A549 (cell line): ENCODE measurements around the gene NRG4. TPM values are rescaled to one million over a fixed set of nuclear protein-coding genes. Genes with fewer than 3 reads are reported as not detected.

Experiments
- ATAC-seq, 2 experiments: fragments of 200-7000 bp in 1 of 2; fragments of >200 bp in 1 of 2; cut with Nextera tagmentation in 1 of 2; cut with Tn5 transposase in 1 of 2; 3 replicates each; pipeline versions ENCODE4 v1.8.0 to v1.9.1; 2018 to 2020; ENCODE audit warnings: mild to moderate bottlenecking in 1 of 2, moderate library complexity in 1 of 2
- CTCF ChIA-PET: fragments of 300-600 bp; sonication (Branson Sonifier 250); formaldehyde crosslinking; extraction: SDS; loops from one replicate; lab custom pipeline; 2021; ENCODE audit warnings: antibody characterized with exemption, inconsistent platforms; lab: Yijun Ruan, JAX
- POLR2A ChIA-PET: fragments of 350-600 bp; formaldehyde crosslinking; extraction: SDS; loops from one replicate; lab custom pipeline; 2021; ENCODE audit warnings: antibody characterized with exemption, inconsistent platforms; lab: Yijun Ruan, JAX
- DNase-seq, 2 experiments: peaks; one replicate each; pipeline versions ENCODE4 v3.0.0 to v3.0.0-alpha.2; 2011 to 2016; ENCODE audit warnings: low read depth in 1 of 2, low spot score in 1 of 2
- FAIRE-seq: peaks from 2 replicates; lab custom pipeline; 2011; peaks lifted over from hg19 to GRCh38; lab: Jason Lieb, UNC
- H3K27ac ChIP-seq, 2 experiments: fragments of >200 bp; sonication (Bioruptor Twin); formaldehyde crosslinking; 3 replicates each; pipeline ENCODE4 v1.5.1; 2016 to 2017
- H3K4me1 ChIP-seq: fragments of >200 bp; sonication (Bioruptor Twin); formaldehyde crosslinking; 3 replicates; pipeline ENCODE4 v1.6.1; 2016
- H3K4me2 ChIP-seq: fragments of >200 bp; sonication (Bioruptor Twin); formaldehyde crosslinking; 3 replicates; pipeline ENCODE4 v1.6.1; 2016
- H3K4me3 ChIP-seq: fragments of >200 bp; sonication (Bioruptor Twin); formaldehyde crosslinking; 3 replicates; pipeline ENCODE4 v1.5.1; 2016
- H3K9me3 ChIP-seq: fragments of >200 bp; sonication (Bioruptor Twin); formaldehyde crosslinking; 3 replicates; pipeline ENCODE4 v1.6.1; 2016
- BHLHE40 ChIP-seq: IDR thresholded peaks from 2 replicates; pipeline ENCODE4 v1.6.1; 2012; ENCODE audit warnings: low read depth, low read length, inconsistent platforms
- CHD2 ChIP-seq: fragments of 150-350 bp; IDR thresholded peaks from 2 replicates; pipeline ENCODE4 v1.6.1; 2014; ENCODE audit warnings: low read length; ENCODE audit not compliant: partially characterized antibody
- ESRRA ChIP-seq: fragments of 150-350 bp; IDR thresholded peaks from 2 replicates; pipeline ENCODE4 v1.6.1; 2014; ENCODE audit warnings: mild to moderate bottlenecking, low read length, borderline replicate concordance
- HMGXB4 ChIP-seq: fragments of 250-450 bp; sonication (Bioruptor Pico); IDR thresholded peaks from 2 replicates; pipeline ENCODE4 v1.5.0; 2021; ENCODE audit warnings: mild to moderate bottlenecking, moderate library complexity, borderline replicate concordance
- JUN ChIP-seq, 2 experiments: fragments of >200 bp; sonication (Bioruptor Twin); formaldehyde crosslinking; IDR thresholded peaks; 2 replicates in 1 of 2; 3 replicates in 1 of 2; pipeline ENCODE4 v1.6.1; 2016 to 2017
- MAFK ChIP-seq: fragments of 450-650 bp; IDR thresholded peaks from 2 replicates; pipeline ENCODE4 v1.6.1; 2014; ENCODE audit not compliant: partially characterized antibody
- MYC ChIP-seq: IDR thresholded peaks from 2 replicates; pipeline ENCODE4 v1.6.1; 2012; ENCODE audit warnings: mild to moderate bottlenecking, inconsistent platforms, low read length, improper control_type of control experiment, borderline replicate concordance
- NFE2L2 ChIP-seq: fragments of 150-350 bp; conservative IDR thresholded peaks from 2 replicates; pipeline ENCODE4 v1.6.1; 2014; ENCODE audit warnings: low read length
- POLR2AphosphoS2 ChIP-seq: conservative IDR thresholded peaks from 2 replicates; pipeline ENCODE4 v1.6.1; 2012; ENCODE audit warnings: low read length, improper control_type of control experiment, inconsistent platforms
- RAD21 ChIP-seq, 2 experiments: fragments of >200 bp in 1 of 2; sonication (Bioruptor Twin) in 1 of 2; formaldehyde crosslinking in 1 of 2; IDR thresholded peaks in 1 of 2; conservative IDR thresholded peaks in 1 of 2; 2 replicates in 1 of 2; 3 replicates in 1 of 2; pipeline ENCODE4 v1.6.1; 2012 to 2018; ENCODE audit warnings: inconsistent platforms in 1 of 2
- RCOR1 ChIP-seq: fragments of 150-350 bp; IDR thresholded peaks from 2 replicates; pipeline ENCODE4 v1.6.1; 2014; ENCODE audit warnings: antibody characterized with exemption, low read length, low read depth
- SMC3 ChIP-seq: fragments of >200 bp; sonication (Bioruptor Twin); formaldehyde crosslinking; IDR thresholded peaks from 3 replicates; pipeline ENCODE4 v1.6.1; 2018; ENCODE audit warnings: inconsistent platforms
- ZC3H11A ChIP-seq: fragments of 450-650 bp; IDR thresholded peaks from 2 replicates; pipeline ENCODE4 v1.6.1; 2014; ENCODE audit warnings: antibody characterized with exemption, mild to moderate bottlenecking
- WGBS: methylation state at CpG from one replicate; pipeline ENCODE4 v1.1.6; 2017; ENCODE audit errors: missing lambda C conversion rate; 5-methylcytosine and 5-hydroxymethylcytosine counted together
- polyA plus RNA-seq, 4 experiments: library from polyadenylated mRNA; depleted of rRNA in 3 of 4; stranded (reverse); fragments of >200 nt; fragmentation: RNase III in 1 of 4; extraction: RNeasy Plus Mini Kit Qiagen cat#74134 plus additional on column Dnase treatment in 1 of 4; gene quantifications; 2 replicates in 3 of 4; 3 replicates in 1 of 4; pipeline ENCODE4 v1.2.3, GENCODE V29; 2011 to 2017
- TF ChIP-seq, protein P1 (sequence below): fragments of 150-350 bp; IDR thresholded peaks from 2 replicates; pipeline ENCODE4 v1.6.1; 2014; ENCODE audit warnings: low read depth, mild to moderate bottlenecking, low read length
- TF ChIP-seq, protein P2 (sequence below): fragments of >200 bp; sonication (Bioruptor Twin); formaldehyde crosslinking; IDR thresholded peaks from 3 replicates; pipeline ENCODE4 v1.5.1; 2016

NRG4 gene
- polyA plus RNA-seq, 2 of the 4 experiments (the other 2 are of a cell fraction): 0.56 to 9.2 TPM

GRCh38 chr15:75923756-75924155 lies 88.5 kb downstream of the NRG4 start:
- H3K4me1 ChIP-seq: peaks cover 20% of the 10 kb centered on the region; the same call in 2 of the 3 replicates
- ChIA-PET CTCF (interaction anchor here (1.1 to 6.6 kb wide), 11 partner anchors 6 to 233 kb away, joined by 3 to 55 read pairs (median 3); no protein-coding TSS in a partner anchor), POLR2A (interaction anchor here (0.8 kb wide), 1 partner anchor 14 kb away, joined by 3 read pairs; no protein-coding TSS in a partner anchor)
- ATAC-seq: no peak
- no peak overlapping the region for H3K4me3 ChIP-seq
- H3K27ac ChIP-seq: no peak overlapping the region
- 94% methylated on average over 4 of the region's 4 CpGs for WGBS
- H3K9me3 ChIP-seq: no peaks in the 10 kb centered on the region
- H3K4me2 ChIP-seq: no peak overlapping the region
- no peak for DNase-seq
- TF ChIP-seq BHLHE40 (no peak), NFE2L2 (no peak), JUN (IDR thresholded peaks at IDR 0.05) (no peak), CHD2 (no peak), POLR2AphosphoS2 (no peak), RCOR1 (no peak), HMGXB4 (CRISPR knock-in tag) (no peak), MAFK (no peak), ESRRA (no peak), MYC (no peak)
- TF ChIP-seq, protein P1, sequence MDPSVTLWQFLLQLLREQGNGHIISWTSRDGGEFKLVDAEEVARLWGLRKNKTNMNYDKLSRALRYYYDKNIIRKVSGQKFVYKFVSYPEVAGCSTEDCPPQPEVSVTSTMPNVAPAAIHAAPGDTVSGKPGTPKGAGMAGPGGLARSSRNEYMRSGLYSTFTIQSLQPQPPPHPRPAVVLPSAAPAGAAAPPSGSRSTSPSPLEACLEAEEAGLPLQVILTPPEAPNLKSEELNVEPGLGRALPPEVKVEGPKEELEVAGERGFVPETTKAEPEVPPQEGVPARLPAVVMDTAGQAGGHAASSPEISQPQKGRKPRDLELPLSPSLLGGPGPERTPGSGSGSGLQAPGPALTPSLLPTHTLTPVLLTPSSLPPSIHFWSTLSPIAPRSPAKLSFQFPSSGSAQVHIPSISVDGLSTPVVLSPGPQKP: no peak
- FAIRE-seq: no peak

GRCh38 chr15:75921732-75922703 lies 90.2 kb downstream of the NRG4 start:
- Histone ChIP-seq H3K4me3 (no peak overlapping the region), H3K4me2 (no peak overlapping the region), H3K27ac (no peak overlapping the region), H3K4me1 (peaks cover 20% of the 10 kb centered on the region; the same call in 2 of the 3 replicates), H3K9me3 (no peaks in the 10 kb centered on the region)
- DNase-seq: peak in 1 of 2 experiments; percentile 71
- peak; percentile 70 to 85 for ATAC-seq
- ChIA-PET POLR2A (interaction anchor here (1.3 kb wide), 1 partner anchor 18 kb away, joined by 3 read pairs; no protein-coding TSS in a partner anchor), CTCF (interaction anchor here (0.5 to 6.6 kb wide), 22 partner anchors 8 to 672 kb away, joined by 3 to 55 read pairs (median 4); no protein-coding TSS in a partner anchor)
- no peak for FAIRE-seq
- peak; percentile 40; the same call in 2 of the 3 replicates for TF ChIP-seq SMC3
- TF ChIP-seq ZC3H11A: no peak
- peak; percentile 54 to 66; a peak in 4 of 5 replicates for TF ChIP-seq RAD21 (conservative IDR thresholded peaks at IDR 0.05 in 1 of 2, IDR thresholded peaks at IDR 0.05 in 1 of 2)
- TF ChIP-seq, protein P2, sequence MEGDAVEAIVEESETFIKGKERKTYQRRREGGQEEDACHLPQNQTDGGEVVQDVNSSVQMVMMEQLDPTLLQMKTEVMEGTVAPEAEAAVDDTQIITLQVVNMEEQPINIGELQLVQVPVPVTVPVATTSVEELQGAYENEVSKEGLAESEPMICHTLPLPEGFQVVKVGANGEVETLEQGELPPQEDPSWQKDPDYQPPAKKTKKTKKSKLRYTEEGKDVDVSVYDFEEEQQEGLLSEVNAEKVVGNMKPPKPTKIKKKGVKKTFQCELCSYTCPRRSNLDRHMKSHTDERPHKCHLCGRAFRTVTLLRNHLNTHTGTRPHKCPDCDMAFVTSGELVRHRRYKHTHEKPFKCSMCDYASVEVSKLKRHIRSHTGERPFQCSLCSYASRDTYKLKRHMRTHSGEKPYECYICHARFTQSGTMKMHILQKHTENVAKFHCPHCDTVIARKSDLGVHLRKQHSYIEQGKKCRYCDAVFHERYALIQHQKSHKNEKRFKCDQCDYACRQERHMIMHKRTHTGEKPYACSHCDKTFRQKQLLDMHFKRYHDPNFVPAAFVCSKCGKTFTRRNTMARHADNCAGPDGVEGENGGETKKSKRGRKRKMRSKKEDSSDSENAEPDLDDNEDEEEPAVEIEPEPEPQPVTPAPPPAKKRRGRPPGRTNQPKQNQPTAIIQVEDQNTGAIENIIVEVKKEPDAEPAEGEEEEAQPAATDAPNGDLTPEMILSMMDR: peak; percentile 59
- 80% methylated on average over 9 of the region's 9 CpGs for WGBS
